Uterus (tissue), 2 donors: ENCODE data around the gene HERC5.

Experiments used
- POLR2A ChIP-seq, 2 donors: fragments of 450-650 bp; IDR thresholded peaks; one replicate each; pipeline ENCODE4 v1.6.1; 2016; ENCODE audit warnings: antibody characterized with exemption in 2 of 2, mild to moderate bottlenecking in 1 of 2, moderate library complexity in 1 of 2
- TF ChIP-seq, protein P1 (sequence below), 4 experiments: fragments of 200-600 bp in 2 of 4; fragments of 450-650 bp in 2 of 4; sonication (generic) in 2 of 4; IDR thresholded peaks; one replicate each; pipeline ENCODE4 v1.5.1; 2016 to 2019; ENCODE audit warnings: antibody characterized with exemption in 4 of 4, mild to moderate bottlenecking in 2 of 4, moderate library complexity in 1 of 4

DNA sequence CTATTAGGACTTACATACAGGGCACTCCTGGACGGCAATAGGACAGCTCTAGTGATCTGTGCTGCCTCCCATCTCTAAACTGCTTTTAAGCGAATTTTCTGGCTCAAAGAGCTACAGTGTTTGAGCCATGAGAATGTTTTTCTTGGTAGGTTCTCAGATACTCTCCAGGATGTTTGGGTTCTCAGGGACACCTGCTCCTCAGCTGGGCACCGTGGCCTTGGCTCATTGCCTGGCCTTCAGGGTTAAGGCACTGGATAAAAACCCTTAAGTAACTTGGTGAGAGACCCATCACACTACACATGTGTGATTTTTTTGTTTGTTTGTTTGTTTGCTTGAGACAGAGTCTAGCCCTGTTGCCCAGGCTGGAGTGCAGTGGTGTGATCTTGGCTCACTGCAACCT, 38.5 kb upstream of the HERC5 start:
- TF ChIP-seq, protein P1, sequence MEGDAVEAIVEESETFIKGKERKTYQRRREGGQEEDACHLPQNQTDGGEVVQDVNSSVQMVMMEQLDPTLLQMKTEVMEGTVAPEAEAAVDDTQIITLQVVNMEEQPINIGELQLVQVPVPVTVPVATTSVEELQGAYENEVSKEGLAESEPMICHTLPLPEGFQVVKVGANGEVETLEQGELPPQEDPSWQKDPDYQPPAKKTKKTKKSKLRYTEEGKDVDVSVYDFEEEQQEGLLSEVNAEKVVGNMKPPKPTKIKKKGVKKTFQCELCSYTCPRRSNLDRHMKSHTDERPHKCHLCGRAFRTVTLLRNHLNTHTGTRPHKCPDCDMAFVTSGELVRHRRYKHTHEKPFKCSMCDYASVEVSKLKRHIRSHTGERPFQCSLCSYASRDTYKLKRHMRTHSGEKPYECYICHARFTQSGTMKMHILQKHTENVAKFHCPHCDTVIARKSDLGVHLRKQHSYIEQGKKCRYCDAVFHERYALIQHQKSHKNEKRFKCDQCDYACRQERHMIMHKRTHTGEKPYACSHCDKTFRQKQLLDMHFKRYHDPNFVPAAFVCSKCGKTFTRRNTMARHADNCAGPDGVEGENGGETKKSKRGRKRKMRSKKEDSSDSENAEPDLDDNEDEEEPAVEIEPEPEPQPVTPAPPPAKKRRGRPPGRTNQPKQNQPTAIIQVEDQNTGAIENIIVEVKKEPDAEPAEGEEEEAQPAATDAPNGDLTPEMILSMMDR (IDR thresholded peaks at IDR 0.05) = no peak
- TF ChIP-seq POLR2A (IDR thresholded peaks at IDR 0.05) = no peak
